ENCODE data around the gene GRIP1. TPM values are rescaled to one million over a fixed set of nuclear protein-coding genes. Genes with fewer than 3 reads are reported as not detected.
"Not testable (repeated sequence)": the region's sequence is repeated elsewhere in the genome, so short reads cannot be mapped to it uniquely, and the experiment has no call there.

GRIP1 gene
- total RNA-seq, 1 donor from 2014 or later = 9.1 TPM

- Mint-ChIP-seq H3K36me3 (ENCODE audit: unreplicated experiment) (no peaks in the 10 kb centered on the region), H3K4me1 (ENCODE audit: unreplicated experiment) (no peaks in the 10 kb centered on the region)
Measured at GRCh38 chr12:66500841-66501240, 178.0 kb downstream of the GRIP1 start.

GRCh38 chr12:66500091-66500490, 178.8 kb downstream of the GRIP1 start:
- DNase-seq (ENCODE audit: extremely low spot score, unreplicated experiment) = no peak
- Mint-ChIP-seq H3K27me3 (ENCODE audit: unreplicated experiment) (peaks cover 6% of the 10 kb centered on the region), H3K4me1 (ENCODE audit: unreplicated experiment) (no peaks in the 10 kb centered on the region), H3K4me3 (ENCODE audit: unreplicated experiment) (no peak overlapping the region), H3K36me3 (ENCODE audit: unreplicated experiment) (no peaks in the 10 kb centered on the region), H3K27ac (ENCODE audit: unreplicated experiment) (no peak overlapping the region), H3K9me3 (ENCODE audit: unreplicated experiment) (no peaks in the 10 kb centered on the region)
- TF ChIP-seq, protein P1, sequence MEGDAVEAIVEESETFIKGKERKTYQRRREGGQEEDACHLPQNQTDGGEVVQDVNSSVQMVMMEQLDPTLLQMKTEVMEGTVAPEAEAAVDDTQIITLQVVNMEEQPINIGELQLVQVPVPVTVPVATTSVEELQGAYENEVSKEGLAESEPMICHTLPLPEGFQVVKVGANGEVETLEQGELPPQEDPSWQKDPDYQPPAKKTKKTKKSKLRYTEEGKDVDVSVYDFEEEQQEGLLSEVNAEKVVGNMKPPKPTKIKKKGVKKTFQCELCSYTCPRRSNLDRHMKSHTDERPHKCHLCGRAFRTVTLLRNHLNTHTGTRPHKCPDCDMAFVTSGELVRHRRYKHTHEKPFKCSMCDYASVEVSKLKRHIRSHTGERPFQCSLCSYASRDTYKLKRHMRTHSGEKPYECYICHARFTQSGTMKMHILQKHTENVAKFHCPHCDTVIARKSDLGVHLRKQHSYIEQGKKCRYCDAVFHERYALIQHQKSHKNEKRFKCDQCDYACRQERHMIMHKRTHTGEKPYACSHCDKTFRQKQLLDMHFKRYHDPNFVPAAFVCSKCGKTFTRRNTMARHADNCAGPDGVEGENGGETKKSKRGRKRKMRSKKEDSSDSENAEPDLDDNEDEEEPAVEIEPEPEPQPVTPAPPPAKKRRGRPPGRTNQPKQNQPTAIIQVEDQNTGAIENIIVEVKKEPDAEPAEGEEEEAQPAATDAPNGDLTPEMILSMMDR (IDR thresholded peaks at IDR 0.05) = no peak

More at GRCh38 chr12:66500841-66501240, 178.0 kb downstream of the GRIP1 start:
- H3K27ac Mint-ChIP-seq (ENCODE audit: unreplicated experiment) = no peak overlapping the region
- no peaks in the 10 kb centered on the region for H3K9me3 Mint-ChIP-seq (ENCODE audit: unreplicated experiment)
- TF ChIP-seq, protein P1 (IDR thresholded peaks at IDR 0.05) = no peak
- no peak for DNase-seq (ENCODE audit: extremely low spot score, unreplicated experiment)
- no peak overlapping the region for H3K4me3 Mint-ChIP-seq (ENCODE audit: unreplicated experiment)
- peaks cover 6% of the 10 kb centered on the region for H3K27me3 Mint-ChIP-seq (ENCODE audit: unreplicated experiment)

DNA sequence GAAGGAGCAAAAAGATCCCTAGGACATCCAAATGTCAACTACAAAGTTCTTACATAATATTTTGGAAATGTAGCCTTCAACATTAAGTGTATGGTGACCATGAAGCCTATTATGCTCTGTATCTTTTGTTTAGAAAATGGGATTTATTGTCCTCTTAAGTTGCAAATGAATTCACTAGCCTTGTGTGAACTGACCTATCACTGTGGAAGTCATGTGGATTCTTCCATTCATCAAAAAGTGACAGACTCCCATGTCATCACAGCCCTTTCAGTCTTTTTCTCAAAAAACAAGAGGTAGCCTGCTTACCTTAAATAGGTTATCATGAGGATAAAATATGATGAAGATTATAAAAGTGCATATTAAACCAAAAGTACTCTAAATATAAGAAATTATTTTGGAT, 179.9 kb downstream of the GRIP1 start:
- no peaks in the 10 kb centered on the region for H3K9me3 Mint-ChIP-seq (ENCODE audit: unreplicated experiment)
- DNase-seq (ENCODE audit: extremely low spot score, unreplicated experiment) = no peak
- no peak overlapping the region for H3K27ac Mint-ChIP-seq (ENCODE audit: unreplicated experiment)
- TF ChIP-seq, protein P1 (IDR thresholded peaks at IDR 0.05) = no peak
- H3K27me3 Mint-ChIP-seq (ENCODE audit: unreplicated experiment) = peaks cover 6% of the 10 kb centered on the region
- H3K4me3 Mint-ChIP-seq (ENCODE audit: unreplicated experiment) = no peak overlapping the region
- H3K4me1 Mint-ChIP-seq (ENCODE audit: unreplicated experiment) = no peaks in the 10 kb centered on the region
- H3K36me3 Mint-ChIP-seq (ENCODE audit: unreplicated experiment) = no peaks in the 10 kb centered on the region

DNA sequence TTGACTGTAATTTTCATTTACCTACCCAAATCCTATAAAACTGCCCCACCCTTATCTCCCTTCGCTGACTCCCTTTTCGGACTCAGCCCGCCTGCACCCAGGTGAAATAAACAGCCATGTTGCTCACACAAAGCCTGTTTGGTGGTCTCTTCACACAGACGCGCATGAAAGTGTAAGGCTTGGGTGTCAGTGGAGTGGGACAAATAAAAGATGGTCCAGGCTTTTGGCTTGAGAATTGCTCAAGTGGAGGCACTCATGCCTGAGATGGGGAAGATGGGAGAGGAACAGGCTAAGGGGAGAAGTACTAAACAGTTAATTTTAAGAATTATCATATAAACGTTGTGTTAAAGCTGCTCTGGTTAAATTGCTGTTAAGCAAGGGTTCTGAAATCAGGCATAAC, 180.8 kb downstream of the GRIP1 start:
- H3K4me3 Mint-ChIP-seq (ENCODE audit: unreplicated experiment); H3K27me3 Mint-ChIP-seq (ENCODE audit: unreplicated experiment); H3K4me1 Mint-ChIP-seq (ENCODE audit: unreplicated experiment); H3K27ac Mint-ChIP-seq (ENCODE audit: unreplicated experiment); H3K36me3 Mint-ChIP-seq (ENCODE audit: unreplicated experiment); H3K9me3 Mint-ChIP-seq (ENCODE audit: unreplicated experiment); DNase-seq (ENCODE audit: extremely low spot score, unreplicated experiment): not testable (repeated sequence)

GRCh38 chr12:66497008-66497897, 181.6 kb downstream of the GRIP1 start:
- Mint-ChIP-seq H3K4me3 (ENCODE audit: unreplicated experiment) (no peak overlapping the region), H3K27ac (ENCODE audit: unreplicated experiment) (no peak overlapping the region), H3K27me3 (ENCODE audit: unreplicated experiment) (peaks cover 6% of the 10 kb centered on the region), H3K4me1 (ENCODE audit: unreplicated experiment) (peaks cover under 1% of the 10 kb centered on the region), H3K36me3 (ENCODE audit: unreplicated experiment) (no peaks in the 10 kb centered on the region), H3K9me3 (ENCODE audit: unreplicated experiment) (no peaks in the 10 kb centered on the region)
- DNase-seq (ENCODE audit: extremely low spot score, unreplicated experiment) = no peak
- TF ChIP-seq, protein P1 (IDR thresholded peaks at IDR 0.05) = no peak
